K562 (cell line): ENCODE measurements around the gene ACBD3. TPM values are rescaled to one million over a fixed set of nuclear protein-coding genes. Genes with fewer than 3 reads are reported as not detected.

ENCODE experiments used
- ASH1L ChIP-seq: fragments of 450-650 bp; IDR thresholded peaks from 2 replicates; pipeline ENCODE4 v1.6.1; 2018; ENCODE audit warnings: borderline replicate concordance, mild to moderate bottlenecking, low read depth; ENCODE audit not compliant: partially characterized antibody
- ATF1 ChIP-seq, 2 experiments: fragments of 450-650 bp in 1 of 2; IDR thresholded peaks; 2 replicates each; pipeline ENCODE4 v1.6.1; 2016; ENCODE audit warnings: missing compliant biosample characterization in 1 of 2, missing genetic modification characterization in 1 of 2
- CREB1 ChIP-seq, 2 experiments: sonication (generic) in 1 of 2; formaldehyde crosslinking in 1 of 2; IDR thresholded peaks; 2 replicates each; pipeline versions ENCODE4 v1.6.1 to v1.8.0; 2012 to 2022; ENCODE audit warnings: inconsistent platforms in 1 of 2, mild to moderate bottlenecking in 1 of 2, missing genetic modification reagents in 1 of 2, moderate library complexity in 1 of 2
- ETS1 ChIP-seq: conservative IDR thresholded peaks from 2 replicates; pipeline ENCODE4 v1.6.1; 2011; ENCODE audit warnings: low read depth, mild to moderate bottlenecking, low read length; ENCODE audit not compliant: control insufficient read depth
- GTF2E2 ChIP-seq: fragments of 200-800 bp; sonication (Bioruptor generic); IDR thresholded peaks from 2 replicates; pipeline ENCODE4 v1.6.1; 2016; ENCODE audit warnings: missing genetic modification characterization, missing compliant biosample characterization
- KAT8 ChIP-seq: fragments of 450-650 bp; IDR thresholded peaks from 2 replicates; pipeline ENCODE4 v1.6.1; 2016; ENCODE audit warnings: low read depth, mild to moderate bottlenecking
- POLR2B ChIP-seq: fragments of 450-650 bp; IDR thresholded peaks from 2 replicates; pipeline ENCODE4 v1.6.1; 2018; ENCODE audit warnings: low read depth; ENCODE audit not compliant: partially characterized antibody
- ZNF197 ChIP-seq: fragments of 200-800 bp; sonication (Bioruptor generic); IDR thresholded peaks from 2 replicates; pipeline ENCODE4 v1.6.1; 2016; ENCODE audit warnings: low read depth, missing genetic modification characterization, missing compliant biosample characterization
- ZNF347 ChIP-seq: fragments of 450-650 bp; formaldehyde crosslinking; IDR thresholded peaks from 2 replicates; pipeline ENCODE4 v1.4.0; 2020; ENCODE audit warnings: low read depth, mild to moderate bottlenecking, moderate library complexity
- ZNF445 ChIP-seq: fragments of 250-450 bp; sonication (Bioruptor Pico); IDR thresholded peaks from 2 replicates; pipeline ENCODE4 v1.4.0; 2020; ENCODE audit warnings: low read depth, mild to moderate bottlenecking, moderate library complexity
- ZNF551 ChIP-seq: fragments of 250-450 bp; sonication (Bioruptor Pico); IDR thresholded peaks from 2 replicates; pipeline ENCODE4 v1.5.0; 2021; ENCODE audit warnings: mild to moderate bottlenecking, moderate library complexity
- ZNF740 ChIP-seq, 3 experiments: fragments of 200-800 bp in 1 of 3; sonication (Bioruptor generic) in 1 of 3; sonication (generic) in 1 of 3; formaldehyde crosslinking in 1 of 3; IDR thresholded peaks; 2 replicates each; pipeline versions ENCODE4 v1.6.1 to v1.8.0; 2016 to 2022; ENCODE audit warnings: mild to moderate bottlenecking in 2 of 3, missing compliant biosample characterization in 2 of 3, missing genetic modification characterization in 2 of 3, missing genetic modification reagents in 1 of 3
- polyA plus RNA-seq, 8 experiments: library from polyadenylated mRNA; depleted of rRNA in 4 of 8; stranded (reverse) in 5 of 8; unstranded in 3 of 8; fragments of >200 nt; fragmentation: Nextera tagmentation in 2 of 8; fragmentation: Illumina TruSeq in 1 of 8; extraction: Ambion mirVana in 2 of 8; extraction: Trizol in 1 of 8; gene quantifications; 2 replicates each; pipeline versions ENCODE4 v1.2.1 to v1.2.3, GENCODE V29; 2011 to 2014; ENCODE audit warnings: inconsistent platforms in 1 of 8, missing spikeins in 1 of 8
- total RNA-seq, 7 experiments: library from RNA; depleted of rRNA in 6 of 7; stranded (reverse); fragments of >200 nt in 6 of 7; fragmentation: Illumina TruSeq in 2 of 7; extraction: Trizol in 2 of 7; gene quantifications; 2 replicates each; pipeline versions ENCODE4 v1.2.1 to v1.2.3, GENCODE V29; 2011 to 2021; ENCODE audit warnings: low replicate concordance in 1 of 7

Gene ACBD3
- total and polyA plus RNA-seq, 9 of the 15 experiments (the other 6 are each of a cell fraction or from before 2014, with no cell fraction given) = 11.1 to 36.7 (median 26.9) TPM

- no peak for TF ChIP-seq KAT8
- TF ChIP-seq ZNF551 (CRISPR knock-in tag) = no peak
- TF ChIP-seq POLR2B = peak; percentile 88
- peak; percentile 69 for TF ChIP-seq ZNF740 (CRISPR knock-in tag; IDR thresholded peaks at IDR 0.05)
- TF ChIP-seq ZNF740 (tag; IDR thresholded peaks at IDR 0.05) = no peak
- no peak for TF ChIP-seq ASH1L
- TF ChIP-seq ZNF347 (CRISPR knock-in tag) = no peak
- TF ChIP-seq GTF2E2 = no peak
- no peak for TF ChIP-seq ZNF445 (CRISPR knock-in tag)
- TF ChIP-seq ZNF197 (CRISPR knock-in tag) = no peak
- TF ChIP-seq CREB1 (IDR thresholded peaks at IDR 0.05) = peak; percentile 53
- 0 out of 2 replicates have a peak, but pooled peaks have one; percentile 52 for TF ChIP-seq CREB1 (CRISPR knock-in tag; IDR thresholded peaks at IDR 0.05)
- TF ChIP-seq ATF1 (CRISPR knock-in tag; IDR thresholded peaks at IDR 0.05) = no peak
- peak; percentile 89 for TF ChIP-seq ATF1 (tag; IDR thresholded peaks at IDR 0.05)
- peak; percentile 84 for TF ChIP-seq ETS1
Measured at GRCh38 chr1:226186124-226187018, at the start of gene ACBD3 (continued).
